Endodermal cell (in vitro differentiated cells): ENCODE measurements around the gene PCBP3. TPM values are rescaled to one million over a fixed set of nuclear protein-coding genes. Genes with fewer than 3 reads are reported as not detected.

ENCODE experiments used
- DNase-seq: peaks from one replicate; pipeline ENCODE4 v3.0.0-alpha.2; 2017
- H3K27ac ChIP-seq: 2 replicates; pipeline ENCODE4 v1.5.1; 2013; ENCODE audit warnings: mild to moderate bottlenecking, low read depth, low read length, moderate library complexity
- H3K27me3 ChIP-seq: 2 replicates; pipeline ENCODE4 v1.6.1; 2013; ENCODE audit warnings: mild to moderate bottlenecking, low read length, moderate library complexity; ENCODE audit not compliant: insufficient read depth, control insufficient read depth, poor library complexity, severe bottlenecking
- H3K36me3 ChIP-seq: 2 replicates; pipeline ENCODE4 v1.7.0; 2013; ENCODE audit warnings: mild to moderate bottlenecking, low read length, moderate library complexity; ENCODE audit not compliant: control insufficient read depth, insufficient read depth
- H3K4me1 ChIP-seq: one replicate; pipeline ENCODE4 v1.7.0; 2013; ENCODE audit warnings: low read length; ENCODE audit not compliant: control insufficient read depth, insufficient read depth
- H3K4me3 ChIP-seq: 2 replicates; pipeline ENCODE4 v1.5.1; 2013; ENCODE audit warnings: mild to moderate bottlenecking, low read length, moderate library complexity
- H3K9ac ChIP-seq: 2 replicates; pipeline ENCODE4 v1.6.1; 2013; ENCODE audit warnings: mild to moderate bottlenecking, low read length, moderate library complexity; ENCODE audit not compliant: poor library complexity, severe bottlenecking; ENCODE audit errors: extremely low read depth
- H3K9me3 ChIP-seq: 2 replicates; pipeline ENCODE4 v1.6.1; 2013; ENCODE audit warnings: mild to moderate bottlenecking, low read length, moderate library complexity; ENCODE audit not compliant: control insufficient read depth
- H3K27ac Mint-ChIP-seq: 2 replicates; pipeline ENCODE4 v1.8.0; 2020; ENCODE audit warnings: mixed read lengths
- H3K27me3 Mint-ChIP-seq: 2 replicates; pipeline ENCODE4 v1.8.0; 2021; ENCODE audit warnings: mild to moderate bottlenecking, mixed read lengths; ENCODE audit not compliant: insufficient read depth
- H3K36me3 Mint-ChIP-seq: 2 replicates; pipeline ENCODE4 v1.8.0; 2020; ENCODE audit warnings: low read depth, mixed read lengths
- H3K4me1 Mint-ChIP-seq: 2 replicates; pipeline ENCODE4 v1.8.0; 2020; ENCODE audit warnings: mixed read lengths
- H3K4me3 Mint-ChIP-seq: 2 replicates; pipeline ENCODE4 v1.8.0; 2020; ENCODE audit warnings: mild to moderate bottlenecking, moderate library complexity, mixed read lengths
- H3K9me3 Mint-ChIP-seq: 2 replicates; pipeline ENCODE4 v1.8.0; 2020; ENCODE audit warnings: mild to moderate bottlenecking, mixed read lengths
- WGBS, 2 experiments: methylation state at CpG; one replicate each; pipeline versions ENCODE4 v1.1.5 to v1.1.7; 2013; ENCODE audit warnings: missing lambda C conversion rate in 2 of 2, mixed read lengths in 1 of 2; ENCODE audit not compliant: insufficient coverage in 1 of 2, insufficient read length in 1 of 2; 5-methylcytosine and 5-hydroxymethylcytosine counted together
- total RNA-seq, 2 donors: library from RNA; stranded (reverse); fragmentation: NEBNext Ultra II Directional in 1 of 2; extraction: Animal tissue kit (Norgen Biotek cat#: 25700) in 1 of 2; gene quantifications; 2 replicates in 1 of 2; 3 replicates in 1 of 2; pipeline ENCODE4 v1.2.1, GENCODE V29; 2021
- TF ChIP-seq, protein P1 (sequence below): fragments of 200-600 bp; sonication (generic); conservative IDR thresholded peaks from 2 replicates; pipeline ENCODE4 v1.5.0; 2021; ENCODE audit warnings: antibody characterized with exemption, mild to moderate bottlenecking

The PCBP3 gene
- total RNA-seq, 2 donors from 2014 or later: 2.1 to 10.6 TPM

DNA sequence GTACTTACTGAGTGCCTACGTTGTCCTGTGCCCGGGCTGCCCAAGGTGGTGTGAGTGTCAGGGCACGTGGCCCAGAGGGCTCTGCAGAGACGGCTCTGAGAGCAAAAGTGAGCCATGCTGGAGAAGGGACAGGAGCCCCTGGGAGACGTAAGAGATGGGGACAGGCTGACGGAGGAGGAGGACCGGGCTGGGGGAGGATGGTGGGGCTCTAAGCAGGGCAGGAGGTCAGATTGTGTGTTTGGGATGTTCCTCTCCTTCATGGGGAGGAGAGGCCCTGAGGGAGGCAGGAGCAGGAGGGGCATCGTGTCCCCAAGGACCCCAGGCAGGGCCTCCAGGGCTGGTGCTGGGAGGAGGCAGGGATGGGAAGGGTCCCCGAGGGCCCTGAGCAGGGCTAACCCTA, 158.9 kb downstream of the PCBP3 start:
- no peak overlapping the region for H3K27ac Mint-ChIP-seq
- DNase-seq: no peak
- H3K27me3 ChIP-seq: no peaks in the 10 kb centered on the region
- no peaks in the 10 kb centered on the region for H3K4me1 ChIP-seq
- H3K4me3 ChIP-seq: no peak overlapping the region
- H3K27ac ChIP-seq: no peak overlapping the region
- no peaks in the 10 kb centered on the region for H3K27me3 Mint-ChIP-seq
- no peak overlapping the region for H3K4me3 Mint-ChIP-seq
- no peaks in the 10 kb centered on the region for H3K36me3 ChIP-seq
- H3K9ac ChIP-seq: no peak overlapping the region
- no peaks in the 10 kb centered on the region for H3K36me3 Mint-ChIP-seq
- peaks cover 4% of the 10 kb centered on the region for H3K4me1 Mint-ChIP-seq
- TF ChIP-seq, protein P1, sequence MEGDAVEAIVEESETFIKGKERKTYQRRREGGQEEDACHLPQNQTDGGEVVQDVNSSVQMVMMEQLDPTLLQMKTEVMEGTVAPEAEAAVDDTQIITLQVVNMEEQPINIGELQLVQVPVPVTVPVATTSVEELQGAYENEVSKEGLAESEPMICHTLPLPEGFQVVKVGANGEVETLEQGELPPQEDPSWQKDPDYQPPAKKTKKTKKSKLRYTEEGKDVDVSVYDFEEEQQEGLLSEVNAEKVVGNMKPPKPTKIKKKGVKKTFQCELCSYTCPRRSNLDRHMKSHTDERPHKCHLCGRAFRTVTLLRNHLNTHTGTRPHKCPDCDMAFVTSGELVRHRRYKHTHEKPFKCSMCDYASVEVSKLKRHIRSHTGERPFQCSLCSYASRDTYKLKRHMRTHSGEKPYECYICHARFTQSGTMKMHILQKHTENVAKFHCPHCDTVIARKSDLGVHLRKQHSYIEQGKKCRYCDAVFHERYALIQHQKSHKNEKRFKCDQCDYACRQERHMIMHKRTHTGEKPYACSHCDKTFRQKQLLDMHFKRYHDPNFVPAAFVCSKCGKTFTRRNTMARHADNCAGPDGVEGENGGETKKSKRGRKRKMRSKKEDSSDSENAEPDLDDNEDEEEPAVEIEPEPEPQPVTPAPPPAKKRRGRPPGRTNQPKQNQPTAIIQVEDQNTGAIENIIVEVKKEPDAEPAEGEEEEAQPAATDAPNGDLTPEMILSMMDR: no peak
- H3K9me3 ChIP-seq: no peaks in the 10 kb centered on the region
- WGBS, 2 experiments: 84 to 90% methylated on average over 6 to 9 of the region's 9 CpGs
- H3K9me3 Mint-ChIP-seq: peaks cover 2% of the 10 kb centered on the region

DNA sequence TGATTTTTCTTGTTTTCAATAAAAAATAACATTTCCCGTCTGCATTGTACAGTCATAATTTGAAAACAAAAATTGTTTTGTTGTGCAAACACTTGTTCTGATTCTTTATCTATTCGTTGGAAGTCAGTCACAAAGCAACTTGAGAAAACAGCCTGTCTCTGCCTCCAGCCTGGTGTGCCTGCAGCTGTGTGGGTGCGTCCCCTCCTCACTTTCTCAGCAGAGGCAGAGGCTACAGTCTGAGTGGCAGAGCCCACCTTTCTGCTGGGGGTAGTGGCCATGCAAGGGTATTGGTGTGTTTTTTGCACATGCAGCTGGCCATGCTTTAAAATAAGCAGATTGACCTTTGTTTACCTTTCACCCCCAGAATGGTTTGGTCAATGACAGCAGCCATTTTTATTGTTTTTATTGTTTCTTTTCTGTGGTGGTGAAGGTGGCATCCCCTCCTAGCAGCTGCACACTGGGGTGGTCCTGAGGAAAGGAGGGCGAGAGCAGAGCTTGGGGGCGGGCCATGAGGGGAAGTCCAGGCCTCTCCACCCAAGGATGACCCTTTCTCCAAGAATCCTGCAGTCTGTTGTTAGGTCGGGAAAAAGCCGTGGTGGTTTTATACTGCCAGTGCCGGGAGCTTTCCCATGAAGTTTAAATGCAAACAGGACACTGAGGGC, 159.6 kb downstream of the PCBP3 start:
- Mint-ChIP-seq H3K36me3 (no peaks in the 10 kb centered on the region), H3K9me3 (peaks cover 5% of the 10 kb centered on the region), H3K4me1 (peaks cover 4% of the 10 kb centered on the region), H3K4me3 (no peak overlapping the region), H3K27me3 (no peaks in the 10 kb centered on the region), H3K27ac (no peak overlapping the region)
- DNase-seq: no peak
- no peaks in the 10 kb centered on the region for H3K4me1 ChIP-seq
- no peaks in the 10 kb centered on the region for H3K9me3 ChIP-seq
- no peaks in the 10 kb centered on the region for H3K27me3 ChIP-seq
- 80 to 89% methylated on average over 5 to 8 of the region's 8 CpGs for WGBS, 2 experiments
- no peaks in the 10 kb centered on the region for H3K36me3 ChIP-seq
- H3K4me3 ChIP-seq: no peak overlapping the region
- H3K27ac ChIP-seq: no peak overlapping the region
- H3K9ac ChIP-seq: no peak overlapping the region
- TF ChIP-seq, protein P1: no peak

DNA sequence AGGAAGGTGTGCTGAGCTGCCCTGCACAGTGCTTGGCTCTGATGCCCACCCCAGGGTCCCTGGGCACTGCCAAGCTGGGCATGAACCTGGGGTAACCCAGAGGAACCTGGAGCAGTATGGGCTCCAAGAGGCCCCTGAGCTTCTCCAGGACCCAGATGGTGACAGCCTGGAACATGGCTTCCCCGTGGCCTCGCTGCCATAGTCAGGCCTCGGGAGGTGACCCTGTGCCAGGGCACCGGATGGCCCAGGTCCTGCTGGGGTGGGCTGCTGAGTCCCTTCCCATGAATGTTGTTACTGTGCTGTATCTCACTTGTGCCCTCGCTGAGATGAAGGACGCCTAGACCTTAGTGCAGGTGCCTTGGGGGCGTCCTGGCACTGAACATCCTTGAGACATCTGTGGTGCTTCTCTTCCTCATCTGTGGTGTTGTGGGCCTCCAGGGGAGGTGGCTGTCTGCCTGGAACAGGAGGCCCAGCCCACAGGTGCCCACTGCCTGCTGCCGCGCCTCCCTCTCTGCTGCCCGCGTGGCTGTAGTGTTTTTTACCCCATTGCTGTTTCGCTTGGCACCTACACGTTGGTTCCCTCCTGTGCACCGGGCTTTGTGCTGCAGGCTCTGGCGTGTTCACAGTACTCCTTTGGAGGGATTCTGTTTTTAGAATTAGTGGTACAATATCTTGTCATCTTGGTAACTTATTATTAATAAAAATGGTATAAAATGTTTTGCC, 160.3 kb downstream of the PCBP3 start:
- Mint-ChIP-seq H3K27me3 (no peaks in the 10 kb centered on the region), H3K27ac (no peak overlapping the region), H3K36me3 (no peaks in the 10 kb centered on the region), H3K4me3 (no peak overlapping the region), H3K4me1 (peaks cover 4% of the 10 kb centered on the region), H3K9me3 (peaks cover 8% of the 10 kb centered on the region)
- 85 to 100% methylated on average over 4 to 15 of the region's 15 CpGs for whole genome bisulfite sequencing, 2 experiments
- Histone ChIP-seq H3K4me3 (no peak overlapping the region), H3K4me1 (no peaks in the 10 kb centered on the region), H3K36me3 (no peaks in the 10 kb centered on the region), H3K9me3 (no peaks in the 10 kb centered on the region), H3K27me3 (no peaks in the 10 kb centered on the region), H3K9ac (no peak overlapping the region), H3K27ac (no peak overlapping the region)
- no peak for DNase-seq
- TF ChIP-seq, protein P1: no peak
